Esophagus squamous epithelium (tissue), 5 donors: Measurements from ENCODE around the gene PANX3. TPM values are rescaled to one million over a fixed set of nuclear protein-coding genes. Genes with fewer than 3 reads are reported as not detected.

Experiments used
- DNase-seq: peaks from one replicate; lab custom pipeline; 2025; lab: John Stamatoyannopoulos, UW
- H3K27ac ChIP-seq, 4 donors: fragments of 200-600 bp; sonication (generic); one replicate each; pipeline ENCODE4 v1.5.1; 2016 to 2019; ENCODE audit warnings: mild to moderate bottlenecking in 1 of 4
- H3K27me3 ChIP-seq, 4 donors: fragments of 200-600 bp; sonication (generic); 1 replicate in 3 of 4; 2 replicates in 1 of 4; pipeline versions ENCODE4 v1.5.1 to v1.6.0; 2017 to 2021; ENCODE audit warnings: antibody characterized with exemption in 1 of 4
- H3K36me3 ChIP-seq, 3 donors: fragments of 200-600 bp; sonication (generic); one replicate each; pipeline ENCODE4 v1.5.1; 2016 to 2019
- H3K4me1 ChIP-seq, 3 donors: fragments of 200-600 bp; sonication (generic); one replicate each; pipeline ENCODE4 v1.5.1; 2017 to 2019
- H3K4me3 ChIP-seq, 4 donors: fragments of 200-600 bp; sonication (generic); 1 replicate in 3 of 4; 2 replicates in 1 of 4; pipeline ENCODE4 v1.5.1; 2016 to 2019; ENCODE audit warnings: mild to moderate bottlenecking in 2 of 4, moderate library complexity in 1 of 4
- H3K9me3 ChIP-seq, 3 donors: fragments of 200-600 bp; sonication (generic); one replicate each; pipeline ENCODE4 v1.5.1; 2016 to 2019
- POLR2A ChIP-seq, 4 donors: fragments of 450-650 bp; IDR thresholded peaks; one replicate each; pipeline ENCODE4 v1.6.1; 2017; ENCODE audit warnings: antibody characterized with exemption in 4 of 4, mild to moderate bottlenecking in 4 of 4, moderate library complexity in 3 of 4
- WGBS, 2 donors: methylation state at CpG; one replicate each; pipeline ENCODE4 v1.1.5; 2018; 5-methylcytosine and 5-hydroxymethylcytosine counted together
- intact Hi-C: fragments of 100-400 bp; cut with DNase I; formaldehyde crosslinking; loops from one replicate; pipeline ENCODE4 v1.15.0; 2022
- total RNA-seq, 4 donors: library from RNA; depleted of rRNA; stranded (reverse); fragments of >200 nt; gene quantifications; one replicate each; pipeline ENCODE4 v1.1.0, GENCODE V29; 2016
- TF ChIP-seq, protein P1 (sequence below), 6 experiments: fragments of 450-650 bp in 4 of 6; fragments of 200-600 bp in 2 of 6; sonication (generic) in 2 of 6; IDR thresholded peaks; one replicate each; pipeline ENCODE4 v1.5.1; 2016 to 2019; ENCODE audit warnings: antibody characterized with exemption in 6 of 6, mild to moderate bottlenecking in 4 of 6, moderate library complexity in 4 of 6
- donor health status: DM: yes; HTN: yes; CAD: no.

PANX3 gene
- total RNA-seq, 4 donors from 2014 or later = not detected

GRCh38 chr11:124656774-124657630 is 45.8 kb downstream of the PANX3 start:
- WGBS, 2 donors = 51 to 59% methylated on average over 8 to 15 of the region's 16 CpGs
- H3K4me3 ChIP-seq = no peak overlapping the region
- H3K27ac ChIP-seq = no peak overlapping the region
- TF ChIP-seq, protein P1, sequence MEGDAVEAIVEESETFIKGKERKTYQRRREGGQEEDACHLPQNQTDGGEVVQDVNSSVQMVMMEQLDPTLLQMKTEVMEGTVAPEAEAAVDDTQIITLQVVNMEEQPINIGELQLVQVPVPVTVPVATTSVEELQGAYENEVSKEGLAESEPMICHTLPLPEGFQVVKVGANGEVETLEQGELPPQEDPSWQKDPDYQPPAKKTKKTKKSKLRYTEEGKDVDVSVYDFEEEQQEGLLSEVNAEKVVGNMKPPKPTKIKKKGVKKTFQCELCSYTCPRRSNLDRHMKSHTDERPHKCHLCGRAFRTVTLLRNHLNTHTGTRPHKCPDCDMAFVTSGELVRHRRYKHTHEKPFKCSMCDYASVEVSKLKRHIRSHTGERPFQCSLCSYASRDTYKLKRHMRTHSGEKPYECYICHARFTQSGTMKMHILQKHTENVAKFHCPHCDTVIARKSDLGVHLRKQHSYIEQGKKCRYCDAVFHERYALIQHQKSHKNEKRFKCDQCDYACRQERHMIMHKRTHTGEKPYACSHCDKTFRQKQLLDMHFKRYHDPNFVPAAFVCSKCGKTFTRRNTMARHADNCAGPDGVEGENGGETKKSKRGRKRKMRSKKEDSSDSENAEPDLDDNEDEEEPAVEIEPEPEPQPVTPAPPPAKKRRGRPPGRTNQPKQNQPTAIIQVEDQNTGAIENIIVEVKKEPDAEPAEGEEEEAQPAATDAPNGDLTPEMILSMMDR (IDR thresholded peaks at IDR 0.05) = no peak
- no peak for TF ChIP-seq POLR2A (IDR thresholded peaks at IDR 0.05)
- intact Hi-C loops = no loop called here
- H3K4me1 ChIP-seq = no peaks in the 10 kb centered on the region
- no peak for DNase-seq
- H3K9me3 ChIP-seq = no peaks in the 10 kb centered on the region
- peaks cover 0 to 61% (median 0%) of the 10 kb centered on the region in 3 donors for H3K36me3 ChIP-seq
- no peaks in the 10 kb centered on the region for H3K27me3 ChIP-seq

GRCh38 chr11:124657904-124658303 is 46.7 kb downstream of the PANX3 start:
- no peak for DNase-seq
- Histone ChIP-seq H3K36me3 (peaks cover 0 to 53% (median 0%) of the 10 kb centered on the region in 3 donors), H3K4me1 (no peaks in the 10 kb centered on the region), H3K27ac (no peak overlapping the region), H3K27me3 (no peaks in the 10 kb centered on the region), H3K4me3 (no peak overlapping the region), H3K9me3 (no peaks in the 10 kb centered on the region)
- intact Hi-C loops = no loop called here
- TF ChIP-seq, protein P1 (IDR thresholded peaks at IDR 0.05) = no peak
- no peak for TF ChIP-seq POLR2A (IDR thresholded peaks at IDR 0.05)
- 76 to 77% methylated on average over 5 of the region's 5 CpGs for WGBS, 2 donors

- H3K4me1 ChIP-seq = no peaks in the 10 kb centered on the region
- H3K4me3 ChIP-seq = no peak overlapping the region
- H3K27ac ChIP-seq = no peak overlapping the region
- TF ChIP-seq, protein P1 (IDR thresholded peaks at IDR 0.05) = no peak
- no peak for TF ChIP-seq POLR2A (IDR thresholded peaks at IDR 0.05)
- no peak for DNase-seq
- H3K9me3 ChIP-seq = no peaks in the 10 kb centered on the region
- intact Hi-C loops = no loop called here
- H3K27me3 ChIP-seq = no peaks in the 10 kb centered on the region
- 88 to 90% methylated on average over 3 of the region's 3 CpGs for WGBS, 2 donors
- H3K36me3 ChIP-seq = peaks cover 0 to 53% (median 0%) of the 10 kb centered on the region in 3 donors
These were observed 47.3 kb downstream of the PANX3 start for GRCh38 chr11:124658501-124658900.

DNA sequence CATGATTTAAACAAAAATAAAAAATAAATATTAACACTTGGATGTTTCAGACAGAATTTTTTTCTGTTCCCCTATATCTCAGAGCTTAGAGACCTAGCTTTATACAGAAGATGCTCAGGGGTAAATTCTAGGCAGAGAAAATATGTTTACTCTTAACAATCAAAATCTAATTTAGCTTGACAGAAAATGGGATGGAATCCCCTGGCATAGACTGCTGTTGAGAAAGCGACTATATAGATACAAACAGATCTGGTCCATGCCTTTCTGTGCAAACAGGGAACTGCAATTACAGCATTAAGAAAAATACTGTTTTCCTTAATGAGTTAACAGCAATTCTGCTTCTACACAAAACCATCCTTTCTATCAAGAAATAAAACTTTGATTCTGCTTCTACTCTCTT is 47.8 kb downstream of the PANX3 start:
- H3K27ac ChIP-seq = no peak overlapping the region
- DNase-seq = no peak
- H3K4me3 ChIP-seq = no peak overlapping the region
- H3K36me3 ChIP-seq = peaks cover 0 to 53% (median 0%) of the 10 kb centered on the region in 3 donors
- H3K27me3 ChIP-seq = no peaks in the 10 kb centered on the region
- 89 to 90% methylated on average over 1 of the region's 1 CpG for WGBS, 2 donors
- no peaks in the 10 kb centered on the region for H3K9me3 ChIP-seq
- intact Hi-C loops = no loop called here
- no peak for TF ChIP-seq POLR2A (IDR thresholded peaks at IDR 0.05)
- TF ChIP-seq, protein P1 (IDR thresholded peaks at IDR 0.05) = no peak
- no peaks in the 10 kb centered on the region for H3K4me1 ChIP-seq

DNA sequence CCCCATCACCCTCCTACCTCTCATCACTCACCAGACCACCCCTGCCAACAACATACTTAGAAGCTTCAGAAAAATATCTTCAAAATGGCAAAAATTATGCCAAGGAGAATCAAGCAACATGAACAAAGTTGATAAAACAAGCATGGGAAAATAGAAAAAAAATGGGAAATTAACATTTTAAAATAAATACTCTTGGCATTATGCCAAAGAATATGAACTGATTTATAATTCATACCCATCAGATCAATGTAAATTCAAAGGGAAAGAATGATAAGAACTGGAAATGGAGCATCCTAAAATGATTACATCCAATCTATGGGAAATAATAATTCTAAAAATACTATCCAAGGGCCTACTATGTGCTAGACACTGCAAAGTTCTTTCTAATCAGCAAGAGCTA is 50.3 kb downstream of the PANX3 start:
- peaks cover 0 to 70% (median 0%) of the 10 kb centered on the region in 3 donors for H3K36me3 ChIP-seq
- no peaks in the 10 kb centered on the region for H3K9me3 ChIP-seq
- no peak for DNase-seq
- H3K27ac ChIP-seq = no peak overlapping the region
- no peak overlapping the region for H3K4me3 ChIP-seq
- H3K27me3 ChIP-seq = no peaks in the 10 kb centered on the region
- TF ChIP-seq POLR2A (IDR thresholded peaks at IDR 0.05) = no peak
- TF ChIP-seq, protein P1 (IDR thresholded peaks at IDR 0.05) = no peak
- intact Hi-C loops = loop anchor here (10.0 kb wide), 1 partner anchor 173 kb away; no protein-coding TSS in a partner anchor
- no peaks in the 10 kb centered on the region for H3K4me1 ChIP-seq
